ENCODE data around the gene KRTAP20-2. TPM values are rescaled to one million over a fixed set of nuclear protein-coding genes. Genes with fewer than 3 reads are reported as not detected.

Gene KRTAP20-2
- total and polyA plus RNA-seq, 11 donors: not detected

DNA sequence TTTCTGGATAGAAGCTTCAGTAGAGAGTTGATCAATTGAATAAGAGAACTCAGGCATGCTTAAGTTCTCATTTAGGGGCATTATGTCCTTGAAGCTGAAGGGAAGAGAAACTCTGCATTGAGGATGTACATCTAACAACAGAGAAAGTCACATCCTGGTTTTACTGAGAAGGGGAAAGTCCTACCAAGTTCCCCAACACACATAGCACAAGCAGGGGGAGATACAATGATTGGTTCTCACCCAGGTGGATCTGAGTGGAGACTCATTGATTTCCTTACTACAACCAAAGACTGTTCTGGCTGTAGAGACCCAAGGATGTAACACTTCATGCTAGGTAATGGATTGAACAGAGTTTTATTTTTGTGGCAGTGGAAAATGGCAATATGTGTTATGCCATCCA lies 19.8 kb upstream of the KRTAP20-2 start:
- ATAC-seq (no peak), DNase-seq (no peak)
- Histone ChIP-seq H3K9me3 (peaks cover 0 to 10% (median 0%) of the 10 kb centered on the region in 12 donors), H3K4me1 (no peaks in the 10 kb centered on the region), H3K27me3 (no peaks in the 10 kb centered on the region), H3K4me3 (no peak overlapping the region), H3K27ac (no peak overlapping the region), H3K36me3 (no peaks in the 10 kb centered on the region)
- no peak for TF ChIP-seq POLR2A (IDR thresholded peaks at IDR 0.05)
- no peak for TF ChIP-seq CTCF (IDR thresholded peaks at IDR 0.05)
- intact Hi-C loops (cut with DNase I): no loop called here

DNA sequence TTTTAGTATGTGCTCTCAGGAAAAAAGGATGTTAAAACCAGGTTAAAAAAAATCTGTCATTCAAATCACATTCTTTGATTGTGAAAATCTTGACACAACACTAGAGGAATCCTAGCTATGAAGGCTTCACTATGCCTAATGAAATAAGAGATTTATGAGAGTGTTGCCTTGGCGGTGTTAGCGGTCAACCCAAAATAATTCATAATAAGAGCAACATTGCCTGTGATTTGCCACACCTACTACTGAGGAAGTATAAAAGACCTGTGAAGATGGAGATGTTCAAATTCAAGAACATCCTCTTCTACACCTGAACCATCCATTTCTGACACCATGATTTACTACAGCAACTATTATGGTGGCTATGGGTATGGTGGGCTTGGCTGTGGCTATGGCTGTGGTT lies 18.9 kb upstream of the KRTAP20-2 start, which contains the start of gene KRTAP20-1:
Gene KRTAP20-1, plus strand, starts transcription at position 301 of the 400 bp plus-strand sequence. Its CDS starts 30 bp downstream, at position 331.
- Histone ChIP-seq H3K4me3 (no peak within 1 kb of the TSS), H3K4me1 (no peaks in the 10 kb centered on the region), H3K27ac (no peak within 1 kb of the TSS), H3K36me3 (no peaks in the 10 kb centered on the region), H3K9me3 (peaks cover 0 to 5% (median 0%) of the 10 kb centered on the region in 12 donors), H3K27me3 (no peaks in the 10 kb centered on the region)
- intact Hi-C loops (cut with DNase I): no loop called here
- WGBS, 4 donors: 90 to 97% (median 93%) methylated on average over 2 of the region's 2 CpGs
- no peak for DNase-seq
- ATAC-seq: no peak
- TF ChIP-seq POLR2A (IDR thresholded peaks at IDR 0.05): no peak
- TF ChIP-seq CTCF (IDR thresholded peaks at IDR 0.05): no peak

- intact Hi-C loops (cut with DNase I): no loop called here
- Histone ChIP-seq H3K36me3 (no peaks in the 10 kb centered on the region), H3K27ac (no peak overlapping the region), H3K4me1 (no peaks in the 10 kb centered on the region), H3K9me3 (no peaks in the 10 kb centered on the region), H3K4me3 (no peak overlapping the region), H3K27me3 (no peaks in the 10 kb centered on the region)
- ATAC-seq: no peak
- TF ChIP-seq POLR2A (IDR thresholded peaks at IDR 0.05) (no peak), CTCF (IDR thresholded peaks at IDR 0.05) (no peak)
- no peak for DNase-seq
These were observed 14.9 kb upstream of the KRTAP20-2 start for GRCh38 chr21:30620080-30620479.

GRCh38 chr21:30620522-30620921 lies 14.5 kb upstream of the KRTAP20-2 start, which contains the start of gene KRTAP20-4:
TSS of gene KRTAP20-4 (plus strand) at chr21:30620627.
- Histone ChIP-seq H3K9me3 (peaks cover 0 to 2% (median 0%) of the 10 kb centered on the region in 12 donors), H3K4me1 (no peaks in the 10 kb centered on the region), H3K27ac (no peak within 1 kb of the TSS), H3K4me3 (no peak within 1 kb of the TSS), H3K36me3 (no peaks in the 10 kb centered on the region), H3K27me3 (no peaks in the 10 kb centered on the region)
- ATAC-seq: no peak
- TF ChIP-seq CTCF (IDR thresholded peaks at IDR 0.05) (no peak), POLR2A (IDR thresholded peaks at IDR 0.05) (no peak)
- DNase-seq: no peak
- WGBS, 4 donors: 81 to 86% (median 83%) methylated on average over 3 of the region's 3 CpGs
- intact Hi-C loops (cut with DNase I): no loop called here
